Cerebellar cortex (tissue), 1 donor: ENCODE measurements around the gene ATP6V1G3.
"Not testable (repeated sequence)": the region's sequence is repeated elsewhere in the genome, so short reads cannot be mapped to it uniquely, and the experiment has no call there.

Experiments used
- DNase-seq: peaks from one replicate; pipeline ENCODE4 v3.0.0-alpha.2; 2015; ENCODE audit warnings: low spot score

The ATP6V1G3 gene

GRCh38 chr1:198540580-198540979 lies at the start of gene ATP6V1G3:
TSS of gene ATP6V1G3 (minus strand) at chr1:198540680. CDS start at chr1:198540650, 30 bp downstream.
- DNase-seq, result no peak

GRCh38 chr1:198588845-198589244 lies 48.4 kb upstream of the ATP6V1G3 start:
- no peak for DNase-seq

- no peak for DNase-seq
Observed at GRCh38 chr1:198584163-198584562, 43.7 kb upstream of the ATP6V1G3 start.

GRCh38 chr1:198583209-198583802 lies 42.8 kb upstream of the ATP6V1G3 start:
- not testable (repeated sequence) for DNase-seq

GRCh38 chr1:198577444-198577843 lies 37.0 kb upstream of the ATP6V1G3 start:
- DNase-seq, result no peak

- no peak for DNase-seq
Observed at GRCh38 chr1:198575798-198576641, 35.5 kb upstream of the ATP6V1G3 start.

- DNase-seq, result no peak
Observed at GRCh38 chr1:198575292-198575691, 34.8 kb upstream of the ATP6V1G3 start.

GRCh38 chr1:198574325-198574724 lies 33.8 kb upstream of the ATP6V1G3 start:
- no peak for DNase-seq

GRCh38 chr1:198564716-198565115 lies 24.2 kb upstream of the ATP6V1G3 start:
- no peak for DNase-seq

- no peak for DNase-seq
Observed at GRCh38 chr1:198564157-198564556, 23.7 kb upstream of the ATP6V1G3 start.

- no peak for DNase-seq
Observed at GRCh38 chr1:198563583-198563982, 23.1 kb upstream of the ATP6V1G3 start.

GRCh38 chr1:198560161-198560560 lies 19.7 kb upstream of the ATP6V1G3 start:
- no peak for DNase-seq

- no peak for DNase-seq
Observed at GRCh38 chr1:198559362-198559761, 18.9 kb upstream of the ATP6V1G3 start.

GRCh38 chr1:198558402-198558801 lies 17.9 kb upstream of the ATP6V1G3 start:
- no peak for DNase-seq

GRCh38 chr1:198556971-198557370 lies 16.5 kb upstream of the ATP6V1G3 start:
- DNase-seq, result no peak

GRCh38 chr1:198552668-198553416 lies 12.4 kb upstream of the ATP6V1G3 start:
- DNase-seq, result no peak

- no peak for DNase-seq
Observed at GRCh38 chr1:198550941-198551524, 10.6 kb upstream of the ATP6V1G3 start.

- no peak for DNase-seq
Observed at GRCh38 chr1:198549866-198550265, 9.4 kb upstream of the ATP6V1G3 start.

- DNase-seq, result no peak
Observed at GRCh38 chr1:198548890-198549289, 8.4 kb upstream of the ATP6V1G3 start.

GRCh38 chr1:198545156-198545555 lies 4.7 kb upstream of the ATP6V1G3 start:
- no peak for DNase-seq

GRCh38 chr1:198544265-198544664 lies 3.8 kb upstream of the ATP6V1G3 start:
- no peak for DNase-seq

GRCh38 chr1:198543670-198544260 lies 3.3 kb upstream of the ATP6V1G3 start:
- DNase-seq, result no peak
